Fibroblast of lung (primary cell): ENCODE data around the gene RNF224. TPM values are rescaled to one million over a fixed set of nuclear protein-coding genes. Genes with fewer than 3 reads are reported as not detected.

Source experiments
- DNase-seq, 2 donors: peaks; one replicate each; pipeline versions ENCODE4 v3.0.0 to v3.0.0-alpha.2; 2010; ENCODE audit warnings: low read depth in 2 of 2
- H2AFZ ChIP-seq: 2 replicates; pipeline ENCODE4 v1.5.1; 2012; ENCODE audit warnings: low read length, control low read depth, inconsistent platforms
- H3K27ac ChIP-seq: 2 replicates; pipeline ENCODE4 v1.5.1; 2011; ENCODE audit warnings: low read length, control low read depth; ENCODE audit not compliant: insufficient read depth
- H3K27me3 ChIP-seq: 2 replicates; pipeline ENCODE4 v1.5.1; 2011; ENCODE audit warnings: mild to moderate bottlenecking, low read length; ENCODE audit not compliant: control insufficient read depth, insufficient read depth
- H3K36me3 ChIP-seq: 2 replicates; pipeline ENCODE4 v1.5.1; 2011; ENCODE audit warnings: low read length; ENCODE audit not compliant: control insufficient read depth, insufficient read depth
- H3K4me1 ChIP-seq: 2 replicates; pipeline ENCODE4 v1.5.1; 2011; ENCODE audit warnings: low read length; ENCODE audit not compliant: control insufficient read depth, insufficient read depth; ENCODE audit errors: extremely low read depth
- H3K4me2 ChIP-seq: 2 replicates; pipeline ENCODE4 v1.5.1; 2011; ENCODE audit warnings: low read length, control low read depth; ENCODE audit not compliant: insufficient read depth; ENCODE audit errors: extremely low read depth
- H3K4me3 ChIP-seq, 4 experiments: fragments of 200-600 bp in 1 of 4; sonication (generic) in 1 of 4; replicated peaks in 1 of 4; 2 replicates each; pipeline ENCODE4 v1.5.1; 2011 to 2016; ENCODE audit warnings: low read length in 4 of 4, low read depth in 3 of 4, mild to moderate bottlenecking in 3 of 4, control low read depth in 2 of 4, inconsistent platforms in 1 of 4, mixed read lengths in 1 of 4; ENCODE audit not compliant: insufficient read depth in 1 of 4; ENCODE audit errors: control extremely low read depth in 1 of 4
- H3K79me2 ChIP-seq: 2 replicates; pipeline ENCODE4 v1.5.1; 2012; ENCODE audit warnings: mild to moderate bottlenecking, low read length, inconsistent platforms; ENCODE audit not compliant: control insufficient read depth, insufficient read depth
- H3K9ac ChIP-seq: 2 replicates; pipeline ENCODE4 v1.5.1; 2011; ENCODE audit warnings: mild to moderate bottlenecking, low read length, control low read depth; ENCODE audit not compliant: insufficient read depth
- H3K9me3 ChIP-seq: 2 replicates; pipeline ENCODE4 v1.5.1; 2012; ENCODE audit warnings: low read depth, low read length; ENCODE audit not compliant: control insufficient read depth, insufficient read depth
- H4K20me1 ChIP-seq: 2 replicates; pipeline ENCODE4 v1.5.1; 2011; ENCODE audit warnings: low read length; ENCODE audit not compliant: control insufficient read depth, insufficient read depth; ENCODE audit errors: extremely low read depth
- CTCF ChIP-seq, 2 donors: IDR thresholded peaks in 1 of 2; conservative IDR thresholded peaks in 1 of 2; 1 replicate in 1 of 2; 2 replicates in 1 of 2; pipeline ENCODE4 v1.5.1; 2011 to 2012; ENCODE audit warnings: low read length in 2 of 2, control low read depth in 1 of 2, inconsistent platforms in 1 of 2, low read depth in 1 of 2, mild to moderate bottlenecking in 1 of 2
- EZH2 ChIP-seq: IDR thresholded peaks from 2 replicates; pipeline ENCODE4 v1.5.1; 2012; ENCODE audit warnings: low read length, control low read depth, mild to moderate bottlenecking; ENCODE audit errors: missing control alignments
- polyA plus RNA-seq, 2 donors: library from polyadenylated mRNA; depleted of rRNA in 1 of 2; stranded (reverse) in 1 of 2; unstranded in 1 of 2; fragments of >200 nt; gene quantifications; 2 replicates each; pipeline ENCODE4 v1.2.1, GENCODE V29; 2011 to 2012; ENCODE audit warnings: missing spikeins in 1 of 2
- total RNA-seq: library from RNA; depleted of rRNA; stranded (reverse); fragments of >200 nt; gene quantifications from 2 replicates; pipeline ENCODE4 v1.2.1, GENCODE V29; 2014

RNF224 gene
- total and polyA plus RNA-seq, 2 donors (not counting 1 experiment from before 2014, with no cell fraction given) = under 0.01 TPM; not detected in 1

- Histone ChIP-seq H3K4me2 (no peak overlapping the region), H3K27me3 (no peaks in the 10 kb centered on the region), H3K9ac (no peak overlapping the region), H3K4me3 (no peak overlapping the region), H3K9me3 (no peaks in the 10 kb centered on the region), H2AFZ (no peak overlapping the region), H3K36me3 (no peaks in the 10 kb centered on the region), H3K4me1 (peaks cover 3% of the 10 kb centered on the region), H4K20me1 (no peaks in the 10 kb centered on the region), H3K27ac (no peak overlapping the region), H3K79me2 (no peaks in the 10 kb centered on the region)
- TF ChIP-seq CTCF (conservative IDR thresholded peaks at IDR 0.05 in 1 of 2, IDR thresholded peaks at IDR 0.05 in 1 of 2; ENCODE audit: low read depth in 1 of 2, low read length in 2 of 2) (no peak), EZH2 (no peak)
- no peak for DNase-seq
Observed at GRCh38 chr9:137225699-137226331, 1.5 kb upstream of the RNF224 start.

GRCh38 chr9:137226338-137227053 is 806 bp upstream of the RNF224 start:
- no peaks in the 10 kb centered on the region for H3K27me3 ChIP-seq
- no peaks in the 10 kb centered on the region for H3K9me3 ChIP-seq
- no peak for TF ChIP-seq EZH2
- TF ChIP-seq CTCF (conservative IDR thresholded peaks at IDR 0.05 in 1 of 2, IDR thresholded peaks at IDR 0.05 in 1 of 2; ENCODE audit: low read depth in 1 of 2, low read length in 2 of 2) = no peak
- H3K36me3 ChIP-seq = no peaks in the 10 kb centered on the region
- H4K20me1 ChIP-seq = no peaks in the 10 kb centered on the region
- H3K27ac ChIP-seq = no peak overlapping the region
- H3K4me1 ChIP-seq = peaks cover 3% of the 10 kb centered on the region
- H3K9ac ChIP-seq = no peak overlapping the region
- no peak overlapping the region for H3K4me3 ChIP-seq
- no peak overlapping the region for H2AFZ ChIP-seq
- no peak for DNase-seq
- H3K4me2 ChIP-seq = no peak overlapping the region
- H3K79me2 ChIP-seq = no peaks in the 10 kb centered on the region

- Histone ChIP-seq H3K79me2 (no peaks in the 10 kb centered on the region), H3K27ac (no peak overlapping the region), H3K4me1 (peaks cover 1% of the 10 kb centered on the region), H3K4me3 (no peak overlapping the region), H3K27me3 (no peaks in the 10 kb centered on the region), H3K4me2 (no peak overlapping the region), H3K9me3 (no peaks in the 10 kb centered on the region), H3K9ac (no peak overlapping the region), H2AFZ (no peak overlapping the region), H4K20me1 (no peaks in the 10 kb centered on the region), H3K36me3 (no peaks in the 10 kb centered on the region)
- TF ChIP-seq EZH2 (no peak), CTCF (conservative IDR thresholded peaks at IDR 0.05 in 1 of 2, IDR thresholded peaks at IDR 0.05 in 1 of 2; ENCODE audit: low read depth in 1 of 2, low read length in 2 of 2) (no peak)
- DNase-seq = no peak
Observed at GRCh38 chr9:137227853-137228505, 677 bp downstream of the RNF224 start.
